Stimulated activated naive CD8-positive, alpha-beta T cell treated with anti-CD3 and anti-CD28 coated beads, Interleukin-15, amount 100 ng/mL, for 72 hours (primary cell): ENCODE results near the gene XXYLT1.

Experiments used
- ATAC-seq: fragments of 150-1000 bp; cut with Tn5 transposase; 2 replicates; pipeline ENCODE4 v1.10.0; 2021; ENCODE audit warnings: mild to moderate bottlenecking, moderate library complexity
- DNase-seq, 2 donors: peaks; one replicate each; pipeline ENCODE4 v3.0.0; 2021 to 2022
- H3K27ac Mint-ChIP-seq, 2 donors: one replicate each; pipeline ENCODE4 v1.8.0; 2022; ENCODE audit warnings: mild to moderate bottlenecking in 2 of 2, mixed read lengths in 2 of 2, moderate library complexity in 2 of 2
- H3K27me3 Mint-ChIP-seq: one replicate; pipeline ENCODE4 v1.8.0; 2022; ENCODE audit warnings: mixed read lengths
- H3K4me1 Mint-ChIP-seq: one replicate; pipeline ENCODE4 v1.8.0; 2022; ENCODE audit warnings: mild to moderate bottlenecking, mixed read lengths
- H3K4me3 Mint-ChIP-seq, 2 donors: one replicate each; pipeline ENCODE4 v1.8.0; 2022; ENCODE audit warnings: mild to moderate bottlenecking in 2 of 2, mixed read lengths in 2 of 2, moderate library complexity in 1 of 2
- H3K9me3 Mint-ChIP-seq, 2 donors: one replicate each; pipeline ENCODE4 v1.8.0; 2022; ENCODE audit warnings: mixed read lengths in 2 of 2

Gene XXYLT1

DNA sequence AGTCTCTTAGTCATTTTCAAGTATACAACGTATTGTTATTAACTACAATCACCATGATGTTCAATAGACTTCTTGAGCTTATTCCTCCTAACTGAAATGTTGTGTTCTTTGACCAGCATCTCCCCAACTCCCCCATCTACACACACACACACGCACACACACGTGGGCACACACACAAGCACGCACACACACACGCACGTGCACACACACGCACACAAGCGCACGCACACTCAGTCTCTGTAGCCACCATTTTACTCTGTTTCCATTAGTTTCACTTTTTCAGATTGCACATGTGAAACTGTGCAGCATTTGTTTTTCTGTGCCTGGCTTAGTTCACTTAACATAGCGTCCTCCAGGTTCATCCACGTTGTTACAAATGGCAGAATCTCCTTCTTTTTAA, 247.0 kb downstream of the XXYLT1 start:
- no peaks in the 10 kb centered on the region for H3K9me3 Mint-ChIP-seq
- ATAC-seq (no peak), DNase-seq (no peak)
- H3K4me3 Mint-ChIP-seq: no peak overlapping the region
- H3K27me3 Mint-ChIP-seq: peaks cover 23% of the 10 kb centered on the region
- no peak overlapping the region for H3K27ac Mint-ChIP-seq
- H3K4me1 Mint-ChIP-seq: no peaks in the 10 kb centered on the region

DNA sequence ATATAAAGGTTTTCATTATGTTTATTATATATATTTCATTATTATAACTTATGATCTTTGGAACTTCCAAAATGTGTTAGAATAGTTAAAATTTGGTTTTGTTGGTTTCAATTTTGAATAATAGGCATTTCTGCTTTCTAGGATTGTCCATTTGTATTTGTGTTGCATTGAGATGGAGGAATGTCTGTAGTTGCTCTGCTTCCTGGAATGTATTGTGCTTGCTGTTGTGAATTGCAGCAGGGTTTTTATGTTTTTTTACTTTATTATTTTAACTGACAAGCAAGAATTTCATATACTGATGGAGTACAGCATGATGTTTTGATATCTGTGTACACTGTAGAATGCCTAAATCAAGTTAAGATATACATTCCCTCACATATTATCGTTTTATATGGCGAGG, 247.4 kb downstream of the XXYLT1 start:
- H3K4me3 Mint-ChIP-seq: no peak overlapping the region
- ATAC-seq (no peak), DNase-seq (no peak)
- no peaks in the 10 kb centered on the region for H3K9me3 Mint-ChIP-seq
- H3K27me3 Mint-ChIP-seq: peaks cover 23% of the 10 kb centered on the region
- H3K27ac Mint-ChIP-seq: no peak overlapping the region
- no peaks in the 10 kb centered on the region for H3K4me1 Mint-ChIP-seq

- H3K27ac Mint-ChIP-seq: no peak overlapping the region
- no peak for ATAC-seq
- DNase-seq: no peak
- peaks cover 23% of the 10 kb centered on the region for H3K27me3 Mint-ChIP-seq
- H3K9me3 Mint-ChIP-seq: no peaks in the 10 kb centered on the region
- H3K4me3 Mint-ChIP-seq: no peak overlapping the region
- H3K4me1 Mint-ChIP-seq: no peaks in the 10 kb centered on the region
Measured at GRCh38 chr3:195021692-195022091, 249.3 kb downstream of the XXYLT1 start.

DNA sequence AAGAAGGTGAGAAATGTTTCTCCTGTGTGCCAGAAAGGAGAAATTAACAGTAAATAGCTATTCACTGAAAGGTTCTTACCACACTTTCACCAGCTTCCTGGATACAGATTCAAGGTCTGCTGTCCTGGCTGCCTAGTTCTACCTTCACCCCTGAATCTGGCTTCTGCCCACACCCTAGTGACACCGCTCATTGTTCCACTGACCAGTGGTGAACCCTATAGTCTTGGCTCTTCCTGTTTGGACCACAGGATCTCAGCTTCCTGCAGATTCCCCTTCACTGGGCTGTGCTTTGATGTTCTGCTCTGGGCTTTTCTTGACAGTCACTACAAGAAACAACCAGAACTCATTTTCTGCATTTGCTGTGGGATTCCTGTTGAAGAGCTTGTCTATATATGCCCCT, 250.0 kb downstream of the XXYLT1 start:
- Mint-ChIP-seq H3K9me3 (no peaks in the 10 kb centered on the region), H3K27ac (peak overlapping the region in 1 of 2 donors; percentile 1), H3K27me3 (peaks cover 23% of the 10 kb centered on the region), H3K4me1 (no peaks in the 10 kb centered on the region), H3K4me3 (no peak overlapping the region)
- DNase-seq (no peak), ATAC-seq (no peak)

- Mint-ChIP-seq H3K27me3 (peaks cover 23% of the 10 kb centered on the region), H3K4me3 (no peak overlapping the region), H3K27ac (no peak overlapping the region), H3K4me1 (peaks cover under 1% of the 10 kb centered on the region), H3K9me3 (no peaks in the 10 kb centered on the region)
- DNase-seq (no peak), ATAC-seq (no peak)
Measured at GRCh38 chr3:195020185-195020584, 250.8 kb downstream of the XXYLT1 start.

DNA sequence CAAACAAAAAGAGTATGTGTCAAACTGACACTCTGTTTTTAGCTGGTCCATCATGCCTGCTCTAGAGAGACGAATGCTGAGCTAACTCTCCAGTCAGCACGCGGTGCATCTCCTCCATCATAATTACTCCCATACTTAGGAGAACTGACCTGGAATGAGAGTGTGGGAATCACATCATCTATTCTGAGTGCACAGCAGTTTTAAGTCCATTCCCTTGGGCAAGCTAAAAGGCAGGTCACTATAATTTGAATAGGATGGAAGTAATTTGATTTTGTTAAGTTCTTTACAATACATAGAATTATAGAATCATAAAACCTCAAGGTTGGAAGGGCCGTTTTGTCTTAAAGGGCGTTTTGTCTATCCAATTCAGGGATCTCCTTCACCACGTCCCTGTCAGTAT, 251.6 kb downstream of the XXYLT1 start:
- H3K4me1 Mint-ChIP-seq: peaks cover 6% of the 10 kb centered on the region
- H3K9me3 Mint-ChIP-seq: no peaks in the 10 kb centered on the region
- ATAC-seq (no peak), DNase-seq (no peak)
- H3K4me3 Mint-ChIP-seq: no peak overlapping the region
- H3K27ac Mint-ChIP-seq: no peak overlapping the region
- H3K27me3 Mint-ChIP-seq: peaks cover 23% of the 10 kb centered on the region
